HG02885 (cell line): ENCODE results near the gene C4BPA.

Experiments used
- ATAC-seq: cut with Tn5 transposase; IDR thresholded peaks from one replicate; pipeline ENCODE4 v1.9.1; 2021; ENCODE audit warnings: mild to moderate bottlenecking; ENCODE audit not compliant: unreplicated experiment, poor library complexity

Gene C4BPA

GRCh38 chr1:207172885-207173284, 68.9 kb downstream of the C4BPA start:
- no peak for ATAC-seq

- ATAC-seq = no peak
Measured at GRCh38 chr1:207173396-207173795, 69.4 kb downstream of the C4BPA start.

GRCh38 chr1:207174913-207175312, 70.9 kb downstream of the C4BPA start:
- ATAC-seq = no peak

GRCh38 chr1:207179036-207179435, 75.0 kb downstream of the C4BPA start:
- ATAC-seq = no peak

- ATAC-seq = no peak
Measured at GRCh38 chr1:207181847-207182246, 77.8 kb downstream of the C4BPA start.

GRCh38 chr1:207186503-207186902, 82.5 kb downstream of the C4BPA start:
- ATAC-seq = no peak

- ATAC-seq = no peak
Measured at GRCh38 chr1:207188901-207189300, 84.9 kb downstream of the C4BPA start.

GRCh38 chr1:207191061-207191460, 87.0 kb downstream of the C4BPA start:
- ATAC-seq = no peak

- ATAC-seq = no peak
Measured at GRCh38 chr1:207191776-207192175, 87.7 kb downstream of the C4BPA start.

- no peak for ATAC-seq
Measured at GRCh38 chr1:207194197-207194596, 90.2 kb downstream of the C4BPA start.
